GM18870 (cell line): Measurements from ENCODE around the gene PRRX1.

Source experiments
- ATAC-seq: cut with Tn5 transposase; IDR thresholded peaks from one replicate; pipeline ENCODE4 v1.9.1; 2021; ENCODE audit warnings: moderate library complexity; ENCODE audit not compliant: unreplicated experiment

PRRX1 gene

DNA sequence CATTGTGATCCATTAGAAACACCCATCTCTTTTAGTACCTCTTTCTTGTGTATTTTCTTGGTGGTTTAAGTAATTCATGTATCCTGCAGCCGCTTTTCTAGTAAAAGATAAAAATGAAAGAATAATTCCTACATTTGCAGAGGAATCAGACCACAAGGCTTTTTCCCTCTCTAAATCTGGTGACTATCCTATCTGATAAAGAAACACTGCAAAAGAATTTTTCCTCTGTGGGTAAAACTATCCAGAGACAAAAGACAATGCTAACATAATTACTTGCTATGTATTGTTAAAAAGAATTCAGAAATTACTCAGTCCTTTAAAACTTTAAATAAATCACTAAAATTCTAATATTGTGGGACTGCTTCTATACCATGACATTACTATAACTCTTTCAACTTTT, 51.0 kb downstream of the PRRX1 start:
- ATAC-seq, result no peak

DNA sequence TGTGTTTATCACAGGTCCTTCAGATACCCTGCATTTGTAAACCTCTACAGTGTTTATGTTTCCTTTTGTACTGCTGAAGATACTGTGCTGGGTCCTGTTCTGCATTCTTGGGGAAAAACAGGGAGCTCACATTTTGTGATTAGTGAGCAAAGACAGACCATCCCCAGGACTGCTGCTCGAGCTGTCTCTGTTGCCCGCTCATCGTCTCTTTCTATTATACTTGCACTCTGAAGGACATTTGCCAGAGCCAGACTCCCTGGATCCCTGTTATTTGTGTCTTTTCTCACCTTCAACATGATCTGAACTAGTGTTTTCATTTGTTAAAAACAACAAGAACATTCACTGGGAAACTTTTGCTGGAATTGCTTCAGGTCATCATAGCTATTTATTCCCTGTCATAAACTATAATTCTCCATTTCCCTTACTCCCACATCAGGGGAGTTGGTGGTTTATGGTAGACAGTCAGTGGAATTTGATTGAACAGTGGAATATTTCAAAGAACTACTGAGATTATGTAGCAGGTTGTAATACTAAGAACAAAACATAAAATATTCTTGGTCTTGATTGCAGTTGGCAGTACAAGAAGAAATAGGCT, 53.0 kb downstream of the PRRX1 start:
- no peak for ATAC-seq

DNA sequence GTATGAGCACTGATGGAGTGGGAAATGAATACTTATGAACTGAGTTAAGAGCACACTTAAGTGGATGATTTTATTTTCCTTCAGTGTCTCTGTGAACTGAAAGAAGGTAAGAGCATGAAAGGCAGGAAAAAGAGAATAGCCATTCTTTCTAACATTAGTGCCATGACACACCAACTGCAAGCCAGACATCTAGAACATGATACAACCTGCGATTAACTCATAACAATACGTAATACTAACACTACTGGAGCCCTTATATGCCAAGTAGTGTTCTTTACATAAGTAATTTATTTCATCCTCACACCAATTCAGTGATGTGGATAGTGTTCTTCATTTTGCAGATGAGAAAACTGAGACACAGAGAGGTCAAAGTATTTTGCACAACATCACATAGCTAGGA, 56.7 kb downstream of the PRRX1 start:
- no peak for ATAC-seq

DNA sequence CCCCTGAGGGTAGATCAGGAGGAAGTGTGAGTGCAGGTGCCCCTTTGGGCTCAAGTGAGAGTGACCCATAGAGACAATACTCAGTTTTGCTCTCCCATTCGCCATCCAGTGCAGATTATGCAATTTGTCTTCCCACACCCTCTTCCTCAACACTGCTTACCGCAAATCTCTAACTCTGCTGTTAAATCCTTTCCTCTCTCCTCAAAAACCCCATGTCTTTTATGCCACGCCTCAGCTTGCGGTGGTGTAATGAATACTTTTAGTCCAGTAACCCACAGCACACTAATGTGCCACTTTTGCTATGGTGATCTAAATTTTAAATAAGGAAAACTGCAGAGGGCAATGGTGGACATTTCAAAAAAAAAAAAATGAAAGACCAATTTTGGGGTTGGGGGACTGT, 57.7 kb downstream of the PRRX1 start:
- ATAC-seq, result no peak

DNA sequence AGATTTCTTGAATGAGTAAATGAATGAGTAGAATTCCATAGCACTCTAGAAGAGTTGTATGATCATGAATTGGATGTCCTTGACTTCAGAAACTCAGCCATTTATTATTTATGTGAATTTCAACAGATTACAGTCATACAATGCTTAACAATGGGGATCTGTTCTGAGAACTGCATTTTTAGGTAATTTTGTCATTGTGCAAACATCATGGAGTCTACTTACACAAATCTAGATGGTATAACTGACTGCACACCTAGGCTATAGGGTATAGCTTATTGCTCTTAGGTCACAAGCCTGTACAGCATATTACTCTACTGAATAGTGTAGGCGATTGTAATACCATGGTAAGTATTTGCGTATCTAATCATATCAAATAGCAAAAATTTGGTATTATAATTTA, 59.6 kb downstream of the PRRX1 start:
- no peak for ATAC-seq

DNA sequence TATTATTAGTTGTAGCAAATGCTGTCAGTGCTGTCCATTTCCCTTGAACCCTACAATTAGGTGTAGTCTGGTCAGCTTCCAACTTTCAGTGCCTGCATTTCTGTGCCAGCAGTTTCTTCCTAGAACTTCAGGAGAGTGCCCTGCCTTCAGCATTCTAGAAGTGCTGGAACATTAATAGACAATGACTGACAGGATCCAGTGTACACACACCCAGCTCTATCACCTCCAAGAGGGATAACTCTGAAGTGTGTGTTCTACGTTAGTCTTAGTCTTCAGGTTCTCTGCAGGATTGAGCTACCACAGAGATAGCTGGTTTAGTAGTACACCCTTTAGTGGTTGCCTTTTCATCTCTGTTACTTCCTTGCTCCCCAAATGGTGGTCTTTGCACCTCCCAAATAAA, 61.4 kb downstream of the PRRX1 start:
- no peak for ATAC-seq

DNA sequence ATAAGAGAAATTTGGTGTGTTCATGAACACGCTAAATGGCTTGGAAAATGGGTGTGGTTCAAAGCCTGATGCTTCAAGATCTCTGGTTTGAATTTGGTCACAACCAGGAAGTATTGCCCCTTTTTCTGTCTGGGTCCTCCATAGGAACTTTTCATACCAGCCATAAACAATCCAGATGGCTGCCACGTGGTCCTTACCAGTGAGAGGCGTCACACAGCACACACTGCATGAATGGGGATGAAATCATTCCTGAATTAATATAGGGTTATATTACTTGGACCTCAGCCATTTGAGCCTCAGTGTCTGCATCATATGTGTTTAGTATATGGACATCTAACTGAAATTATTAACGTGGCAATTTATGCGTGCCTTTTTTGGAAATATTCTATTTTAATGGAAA, 64.0 kb downstream of the PRRX1 start:
- ATAC-seq, result no peak

DNA sequence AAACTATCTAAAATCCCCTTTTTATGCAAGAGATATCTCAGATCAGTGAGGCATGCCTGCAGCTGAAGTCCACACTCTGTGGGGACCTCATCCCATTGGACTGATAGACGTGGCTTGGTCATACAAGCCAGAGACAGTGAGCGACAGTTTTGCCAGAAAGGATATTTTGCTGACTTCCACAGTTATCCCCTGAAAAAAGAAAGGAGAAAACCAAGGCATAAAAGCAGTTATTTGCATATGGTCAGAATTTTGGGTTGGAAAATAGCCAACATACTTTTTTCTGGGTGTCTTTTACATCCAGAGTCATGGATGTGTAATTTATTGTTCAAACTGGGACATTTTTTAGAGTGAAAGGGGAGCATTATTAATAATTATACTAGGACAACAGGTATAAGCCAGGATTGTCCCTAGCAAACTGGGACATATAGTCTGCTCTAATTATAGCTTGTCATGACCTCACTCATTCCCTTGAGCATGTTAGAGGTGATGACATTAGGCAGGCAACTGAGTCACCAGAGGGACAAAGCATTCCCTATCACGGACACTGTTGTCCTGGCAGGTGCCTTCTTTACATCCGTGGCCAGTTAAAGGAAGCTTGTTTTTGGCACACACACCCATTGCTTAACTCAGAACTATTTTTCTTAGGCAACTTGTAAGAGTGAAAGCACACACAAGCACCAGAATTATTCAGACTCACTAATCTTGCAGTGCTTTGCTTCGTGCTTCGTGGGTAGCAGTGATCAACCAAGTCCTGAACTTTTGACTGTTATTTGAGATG, 65.5 kb downstream of the PRRX1 start:
- no peak for ATAC-seq

DNA sequence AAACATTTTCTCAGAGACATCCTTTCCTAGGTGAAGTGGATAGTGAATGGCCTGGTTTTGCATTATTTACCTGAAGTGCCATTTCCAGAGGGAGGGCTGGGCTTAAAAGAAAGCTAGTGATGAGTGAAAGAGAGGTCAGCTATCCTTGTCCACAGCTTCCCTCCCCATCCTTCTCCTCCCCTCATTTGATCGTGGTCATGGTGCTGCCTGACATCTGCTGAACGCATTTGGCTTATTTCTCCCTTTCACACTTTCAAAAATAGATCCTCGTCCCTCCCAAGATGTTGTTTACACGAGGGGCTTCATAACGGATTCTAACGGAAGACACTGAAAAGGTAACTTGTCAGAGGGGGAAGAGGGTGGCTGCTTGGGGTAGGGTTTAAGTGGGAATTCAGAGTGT, 66.1 kb downstream of the PRRX1 start:
- ATAC-seq, result no peak

DNA sequence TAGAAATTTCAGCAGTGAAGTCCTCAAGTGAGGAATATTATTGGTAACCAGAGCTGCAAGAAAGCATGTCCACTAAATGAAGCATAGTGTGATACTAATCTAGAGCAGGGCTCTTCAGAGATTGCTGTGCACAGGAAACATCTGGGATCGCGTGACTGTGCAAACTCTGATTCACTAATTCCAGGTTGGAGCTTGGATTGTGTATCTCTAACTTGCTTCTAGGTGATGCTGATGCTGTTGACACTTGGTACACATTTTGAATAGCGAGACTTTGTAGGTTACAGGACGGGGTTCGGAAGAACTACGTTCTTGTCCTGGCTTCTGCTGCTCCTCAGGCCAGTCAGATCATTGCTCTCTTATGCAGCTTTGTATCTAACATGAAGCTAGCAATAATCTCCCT, 66.5 kb downstream of the PRRX1 start:
- ATAC-seq, result no peak

DNA sequence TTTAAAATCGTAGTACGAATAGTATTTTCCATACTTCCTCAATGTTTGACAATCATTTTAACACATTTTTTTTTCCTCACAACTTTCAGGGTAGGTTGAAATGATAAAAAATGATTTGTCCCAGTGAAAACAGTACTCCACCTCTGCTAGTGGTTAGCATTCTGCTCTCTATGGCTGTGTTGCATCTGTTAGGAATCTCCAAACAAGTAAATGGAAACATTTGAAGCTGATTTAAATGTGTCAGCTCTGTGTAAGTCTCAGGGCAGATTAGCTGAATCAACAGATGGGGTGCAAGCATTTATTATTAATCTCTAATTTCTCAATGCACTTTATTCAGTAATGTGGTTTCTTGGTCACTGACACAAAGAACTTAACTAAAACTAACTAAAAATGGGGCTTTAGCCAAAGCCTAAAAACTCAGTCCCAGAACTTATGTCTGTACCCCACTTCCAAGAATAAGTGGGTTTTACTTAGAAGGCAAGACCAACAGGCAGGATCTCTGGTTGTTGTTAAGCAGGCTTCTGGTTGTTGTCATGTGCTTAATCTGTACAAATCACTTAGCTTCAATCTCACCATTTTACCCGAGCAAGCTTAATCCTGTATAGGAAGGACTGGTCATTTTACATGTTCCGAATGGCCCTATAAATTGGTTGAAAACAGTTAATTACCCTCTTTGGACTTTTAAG, 67.8 kb downstream of the PRRX1 start:
- no peak for ATAC-seq

DNA sequence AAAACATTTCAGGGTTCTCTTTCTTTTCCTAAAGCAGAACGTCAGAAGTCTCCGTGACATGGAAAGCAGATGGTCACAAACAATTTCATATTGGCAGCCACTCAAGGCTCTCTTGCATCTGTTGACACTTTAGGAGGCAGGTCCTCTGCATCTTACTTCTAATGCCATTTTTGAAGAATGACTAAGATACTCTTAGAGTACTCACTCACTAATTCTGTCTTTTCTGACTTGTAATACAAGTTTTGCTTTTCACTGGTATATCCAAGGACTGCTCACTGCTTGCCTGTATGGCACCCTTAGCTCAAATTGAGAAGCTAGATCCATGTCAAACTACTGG, 68.3 kb downstream of the PRRX1 start:
- no peak for ATAC-seq

DNA sequence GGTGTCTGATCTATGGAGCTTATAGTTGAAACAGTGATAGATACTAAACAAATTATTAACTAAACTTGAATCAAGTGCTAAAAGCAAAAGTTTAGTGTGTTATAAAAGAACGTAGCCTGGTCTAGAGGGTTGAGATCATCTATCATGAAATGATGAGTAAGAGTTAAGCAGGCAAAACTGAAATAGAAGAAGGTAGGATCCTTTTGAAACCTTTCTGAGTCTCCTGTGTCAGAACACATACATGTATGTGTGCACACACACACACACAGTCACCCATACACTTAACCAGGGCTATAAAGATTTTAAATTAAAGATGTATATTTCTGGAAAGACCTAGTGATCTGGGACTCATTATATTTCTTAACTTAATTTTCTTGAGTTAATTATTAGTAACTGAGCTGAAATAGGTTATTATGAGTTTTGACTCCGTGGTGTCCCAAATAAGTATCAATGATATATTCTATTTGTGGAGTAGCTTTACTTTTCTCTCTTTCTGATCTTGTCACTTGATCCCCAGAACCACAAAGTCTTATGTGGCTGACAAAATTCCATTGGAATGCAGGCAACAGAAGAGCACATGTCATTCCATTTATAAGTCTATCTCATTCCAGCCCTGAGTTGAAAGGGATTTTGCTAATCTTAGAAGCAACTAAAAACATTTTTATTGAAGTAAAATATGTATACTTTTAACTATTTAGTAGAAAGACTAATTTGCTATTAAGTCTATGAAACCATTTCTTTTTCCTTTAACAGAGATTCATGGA, 70.7 kb downstream of the PRRX1 start:
- ATAC-seq, result no peak

DNA sequence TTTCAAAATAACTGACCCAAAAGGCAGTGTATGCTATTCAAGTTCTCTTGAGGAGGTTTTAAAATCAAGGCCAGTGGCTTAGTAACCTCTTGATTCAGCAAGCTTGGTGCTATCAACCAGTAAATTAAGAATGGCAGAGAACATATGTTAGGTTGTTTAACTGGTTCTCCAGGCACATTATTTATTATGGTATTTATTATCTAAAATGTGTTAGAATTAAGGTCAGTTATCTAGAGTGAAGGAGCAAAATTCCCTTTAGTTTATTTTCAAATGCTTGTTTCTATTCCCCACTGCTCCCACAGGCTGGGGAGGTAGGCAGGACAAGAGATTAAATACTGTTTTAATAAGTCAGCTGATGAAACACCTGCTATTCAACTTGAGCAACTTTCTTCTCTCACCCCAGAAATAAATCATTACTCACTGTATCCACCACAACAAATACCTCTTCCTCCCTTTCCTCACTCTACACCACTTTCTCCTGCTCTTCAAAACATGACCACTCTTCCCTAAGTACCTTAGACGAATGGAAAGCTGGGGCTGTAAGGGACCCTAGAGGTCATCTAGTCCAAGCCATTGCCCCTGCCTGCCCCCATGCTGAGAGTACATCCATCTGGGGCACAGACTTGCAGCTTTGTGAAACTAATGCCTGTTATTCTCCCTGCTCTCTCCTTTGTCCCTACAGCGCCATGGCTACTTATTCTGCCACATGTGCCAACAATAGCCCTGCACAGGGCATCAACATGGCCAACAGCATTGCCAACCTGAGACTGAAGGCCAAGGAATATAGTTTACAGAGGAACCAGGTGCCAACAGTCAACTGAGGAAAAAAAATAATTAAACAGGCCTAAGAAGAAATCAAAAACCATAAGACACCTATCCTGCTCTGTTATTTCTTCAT, 71.7 kb downstream of the PRRX1 start:
- no peak for ATAC-seq

DNA sequence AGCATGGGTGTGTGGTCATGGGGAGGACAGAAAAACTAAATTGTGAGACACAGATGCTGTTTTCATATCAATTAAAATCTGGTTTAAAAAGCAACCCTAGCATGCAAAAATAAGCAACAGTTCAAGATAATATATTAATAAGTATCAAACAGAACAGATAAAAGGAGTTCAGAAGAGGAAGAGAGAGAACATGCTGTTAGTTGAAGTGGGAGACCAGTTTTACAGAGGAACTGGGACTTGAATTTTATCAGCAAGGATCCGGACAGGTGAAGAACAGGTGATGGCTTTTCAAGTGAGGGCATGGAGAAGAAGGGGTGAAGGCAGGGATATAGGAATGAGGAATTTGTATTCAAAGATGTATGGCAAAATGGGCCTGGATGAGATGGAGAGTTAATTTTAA, 75.9 kb downstream of the PRRX1 start:
- no peak for ATAC-seq

DNA sequence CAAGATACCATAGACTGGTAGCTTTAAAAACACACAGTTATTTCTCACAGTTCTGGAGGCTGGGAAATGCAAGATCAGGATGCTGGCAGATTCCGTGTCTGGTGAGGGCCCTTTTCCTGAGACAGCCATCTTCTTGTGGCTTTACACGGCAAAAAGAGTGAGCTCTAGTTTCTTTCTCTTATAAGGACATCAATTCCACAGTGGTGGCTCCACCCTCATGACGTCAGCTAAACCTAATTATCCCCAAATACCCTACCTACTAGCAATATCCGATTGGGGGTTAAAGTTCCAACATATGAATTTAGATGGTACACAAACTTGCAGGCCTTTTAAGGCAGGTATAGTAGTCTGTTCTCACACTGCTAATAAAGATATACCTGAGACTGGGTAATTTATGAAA, 77.7 kb downstream of the PRRX1 start:
- no peak for ATAC-seq

DNA sequence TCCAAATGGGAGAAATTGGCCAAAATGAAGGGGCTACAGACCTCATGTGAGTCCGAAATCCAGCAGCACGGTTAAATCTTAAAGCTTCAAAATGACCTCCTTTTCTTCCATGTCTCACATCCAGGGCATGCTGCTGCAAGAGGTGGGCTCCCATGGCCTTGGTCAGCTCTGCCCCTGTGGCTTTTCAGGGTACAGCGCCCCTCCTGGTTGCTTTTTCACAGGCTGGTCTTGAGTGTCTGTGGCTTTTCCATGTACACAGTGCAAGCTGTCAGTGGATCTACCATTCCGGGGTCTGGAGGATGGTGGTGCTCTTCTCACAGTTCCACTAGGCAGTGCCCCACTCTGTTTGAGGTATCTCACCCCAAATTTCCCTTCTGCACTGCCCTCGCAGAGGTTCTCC, 78.7 kb downstream of the PRRX1 start:
- no peak for ATAC-seq

DNA sequence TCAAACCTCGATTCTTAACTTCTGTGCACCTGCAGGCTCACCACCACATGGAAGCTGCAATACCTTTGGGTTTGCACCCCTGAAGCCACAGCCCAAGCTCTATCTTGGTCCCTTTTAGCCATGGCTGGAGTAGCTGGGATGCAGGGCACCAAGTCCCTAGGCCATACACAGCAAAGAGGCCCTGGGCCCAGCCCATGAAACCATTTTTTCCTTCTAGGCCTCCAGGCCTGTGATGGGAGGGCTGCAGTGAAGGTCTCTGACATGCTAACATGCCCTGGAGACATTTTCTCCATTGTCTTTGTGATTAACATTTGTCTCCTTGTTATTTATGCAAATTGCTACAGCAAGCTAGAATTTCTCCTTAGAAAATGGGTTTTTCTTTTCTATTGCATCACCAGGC, 79.2 kb downstream of the PRRX1 start:
- no peak for ATAC-seq

DNA sequence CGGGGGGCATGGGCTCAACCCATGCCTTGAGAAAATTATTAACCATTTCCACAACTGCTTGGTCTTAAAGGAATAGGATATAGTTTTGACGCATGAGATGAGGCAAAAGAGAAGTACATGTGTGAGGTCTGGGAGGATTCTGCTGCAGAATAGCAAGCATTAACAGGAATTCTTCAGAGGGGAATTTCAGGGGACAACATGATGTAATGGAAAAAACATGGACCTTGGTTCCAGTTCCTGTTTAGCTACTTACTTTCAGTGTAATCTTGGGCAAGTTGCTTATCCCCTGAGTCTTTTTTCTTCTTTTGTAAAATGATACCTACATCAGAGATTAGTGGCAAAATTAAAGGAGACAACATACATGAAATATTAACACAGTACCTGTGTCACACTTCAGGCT, 85.6 kb downstream of the PRRX1 start:
- no peak for ATAC-seq

DNA sequence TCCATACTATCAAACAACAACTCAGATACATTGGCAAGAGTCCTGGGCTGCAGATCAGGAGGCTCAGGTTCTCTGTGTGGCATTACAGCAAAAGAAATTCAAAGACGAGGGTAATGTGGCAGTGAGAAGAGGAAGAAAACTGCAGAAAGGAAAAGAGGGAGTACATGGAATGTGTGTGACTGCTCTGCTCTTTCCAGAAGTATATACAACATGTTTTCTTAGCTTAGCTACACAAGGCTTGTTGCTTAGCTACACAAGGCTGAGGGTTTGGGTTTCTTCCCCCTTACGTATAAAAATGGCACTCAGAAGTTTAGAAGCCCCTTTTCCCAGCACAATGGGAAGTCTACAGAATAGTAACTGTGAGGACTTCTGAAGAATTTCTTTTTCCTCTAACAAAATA, 86.0 kb downstream of the PRRX1 start:
- no peak for ATAC-seq

DNA sequence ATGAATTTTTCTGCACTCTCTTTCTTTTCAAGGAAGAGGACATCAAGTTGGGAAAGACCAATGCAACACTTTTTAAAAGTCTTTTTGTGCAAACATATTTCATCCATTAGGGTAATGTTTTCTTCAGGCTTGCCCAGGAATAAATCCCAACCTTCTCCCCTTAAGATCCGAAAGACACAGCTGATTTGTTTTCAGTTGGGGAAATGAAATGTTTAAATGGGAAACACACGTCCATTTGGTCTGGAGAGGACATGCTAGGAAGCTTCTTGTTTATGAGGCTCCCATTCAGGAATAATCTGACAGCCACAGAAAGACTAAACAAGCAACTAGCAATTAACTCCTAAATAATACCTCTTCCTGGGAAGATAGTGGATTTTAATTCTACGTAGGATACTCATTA, 91.9 kb downstream of the PRRX1 start:
- ATAC-seq, result no peak
